Smooth muscle cell (in vitro differentiated cells): Measurements from ENCODE around the gene CNTNAP2. TPM values are rescaled to one million over a fixed set of nuclear protein-coding genes. Genes with fewer than 3 reads are reported as not detected.

Experiments used
- DNase-seq: peaks from one replicate; lab custom pipeline; 2025; ENCODE audit not compliant: unreplicated experiment; lab: John Stamatoyannopoulos, UW
- H2AFZ ChIP-seq: fragments of 200-600 bp; sonication (generic); 2 replicates; pipeline ENCODE4 v1.6.0; 2016; ENCODE audit warnings: antibody characterized with exemption, low read depth, mild to moderate bottlenecking
- H3F3A ChIP-seq: fragments of 200-600 bp; sonication (generic); 2 replicates; pipeline ENCODE4 v1.6.0; 2017; ENCODE audit warnings: antibody characterized with exemption, low read depth
- H3K27ac ChIP-seq: fragments of 200-600 bp; sonication (generic); 2 replicates; pipeline ENCODE4 v1.5.1; 2016; ENCODE audit warnings: low read depth, mild to moderate bottlenecking
- H3K27me3 ChIP-seq: fragments of 200-600 bp; sonication (generic); 2 replicates; pipeline ENCODE4 v1.6.1; 2016; ENCODE audit warnings: low read depth, mild to moderate bottlenecking
- H3K36me3 ChIP-seq: fragments of 200-600 bp; sonication (generic); 2 replicates; pipeline ENCODE4 v1.5.1; 2016; ENCODE audit warnings: low read depth
- H3K4me1 ChIP-seq: fragments of 200-600 bp; sonication (generic); 2 replicates; pipeline ENCODE4 v1.5.1; 2016; ENCODE audit warnings: low read depth
- H3K4me2 ChIP-seq: fragments of 200-600 bp; sonication (generic); 2 replicates; pipeline ENCODE4 v1.6.0; 2016; ENCODE audit warnings: mild to moderate bottlenecking
- H3K4me3 ChIP-seq: fragments of 200-600 bp; sonication (generic); 2 replicates; pipeline ENCODE4 v1.5.1; 2016; ENCODE audit warnings: mild to moderate bottlenecking
- H3K79me2 ChIP-seq: fragments of 200-600 bp; sonication (generic); 2 replicates; pipeline ENCODE4 v1.6.0; 2016; ENCODE audit warnings: low read depth, mild to moderate bottlenecking
- H3K9ac ChIP-seq: fragments of 200-600 bp; sonication (generic); 2 replicates; pipeline ENCODE4 v1.6.0; 2016; ENCODE audit warnings: low read depth
- H3K9me3 ChIP-seq: fragments of 200-600 bp; sonication (generic); replicated peaks from 2 replicates; pipeline ENCODE4 v1.5.1; 2016; ENCODE audit warnings: low read depth
- H4K20me1 ChIP-seq: fragments of 200-600 bp; sonication (generic); 2 replicates; pipeline ENCODE4 v1.6.0; 2016; ENCODE audit warnings: low read depth
- WGBS: methylation state at CpG from one replicate; pipeline ENCODE4 v1.1.7; 2016; ENCODE audit warnings: low lambda C conversion rate; 5-methylcytosine and 5-hydroxymethylcytosine counted together
- polyA plus RNA-seq: library from polyadenylated mRNA; unstranded; fragments of >200 nt; fragmentation: Nextera tagmentation; extraction: Ambion mirVana; gene quantifications from 2 replicates; pipeline ENCODE4 v1.2.1, GENCODE V29; 2016
- total RNA-seq: library from RNA; depleted of rRNA; stranded (reverse); fragments of >200 nt; gene quantifications from 2 replicates; pipeline ENCODE4 v1.2.3, GENCODE V29; 2014
- TF ChIP-seq, protein P1 (sequence below): fragments of 200-600 bp; sonication (generic); IDR thresholded peaks from 2 replicates; pipeline ENCODE4 v1.5.1; 2017; ENCODE audit warnings: borderline replicate concordance, mild to moderate bottlenecking, antibody characterized with exemption; ENCODE audit not compliant: insufficient read depth, poor library complexity, severe bottlenecking

Gene CNTNAP2
- total and polyA plus RNA-seq, 2 experiments from 2014 or later: 1.7 to 9.0 TPM

DNA sequence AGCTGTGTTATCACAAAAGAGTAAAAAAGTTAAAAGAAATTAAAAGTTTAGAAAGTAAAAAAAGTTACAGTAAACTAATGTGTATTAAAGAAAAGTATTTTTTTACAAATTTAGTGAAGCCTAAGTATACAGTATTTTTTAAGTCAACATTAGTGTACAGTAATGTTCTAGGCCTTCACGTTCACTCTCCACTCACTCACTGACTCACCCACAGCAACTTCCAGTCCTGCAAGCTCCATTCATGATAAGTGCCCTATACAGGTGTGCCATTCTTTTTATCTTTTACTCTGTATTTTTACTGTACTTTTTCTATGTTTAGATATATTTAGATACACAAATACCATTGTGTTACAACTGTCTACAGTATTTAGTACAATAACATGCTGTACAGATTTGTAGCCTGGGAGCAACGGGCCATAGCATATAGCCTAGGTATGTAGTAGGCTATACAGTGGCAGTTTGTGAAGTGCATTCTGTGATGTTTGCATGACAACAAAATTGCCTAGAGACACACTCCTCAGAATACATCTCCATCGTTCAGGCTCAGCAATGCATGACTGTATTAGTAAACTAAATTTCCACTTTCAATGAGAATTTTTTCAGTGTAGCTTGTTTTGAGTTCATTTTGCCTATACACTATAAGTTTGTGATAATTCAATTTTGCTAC, 1934.0 kb downstream of the CNTNAP2 start:
- WGBS: 73% methylated on average over 3 of the region's 3 CpGs
- TF ChIP-seq, protein P1, sequence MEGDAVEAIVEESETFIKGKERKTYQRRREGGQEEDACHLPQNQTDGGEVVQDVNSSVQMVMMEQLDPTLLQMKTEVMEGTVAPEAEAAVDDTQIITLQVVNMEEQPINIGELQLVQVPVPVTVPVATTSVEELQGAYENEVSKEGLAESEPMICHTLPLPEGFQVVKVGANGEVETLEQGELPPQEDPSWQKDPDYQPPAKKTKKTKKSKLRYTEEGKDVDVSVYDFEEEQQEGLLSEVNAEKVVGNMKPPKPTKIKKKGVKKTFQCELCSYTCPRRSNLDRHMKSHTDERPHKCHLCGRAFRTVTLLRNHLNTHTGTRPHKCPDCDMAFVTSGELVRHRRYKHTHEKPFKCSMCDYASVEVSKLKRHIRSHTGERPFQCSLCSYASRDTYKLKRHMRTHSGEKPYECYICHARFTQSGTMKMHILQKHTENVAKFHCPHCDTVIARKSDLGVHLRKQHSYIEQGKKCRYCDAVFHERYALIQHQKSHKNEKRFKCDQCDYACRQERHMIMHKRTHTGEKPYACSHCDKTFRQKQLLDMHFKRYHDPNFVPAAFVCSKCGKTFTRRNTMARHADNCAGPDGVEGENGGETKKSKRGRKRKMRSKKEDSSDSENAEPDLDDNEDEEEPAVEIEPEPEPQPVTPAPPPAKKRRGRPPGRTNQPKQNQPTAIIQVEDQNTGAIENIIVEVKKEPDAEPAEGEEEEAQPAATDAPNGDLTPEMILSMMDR: no peak
- Histone ChIP-seq H3K27me3 (no peaks in the 10 kb centered on the region), H3F3A (no peaks in the 10 kb centered on the region), H4K20me1 (no peaks in the 10 kb centered on the region), H3K9ac (no peak overlapping the region), H3K36me3 (no peaks in the 10 kb centered on the region), H3K4me3 (no peak overlapping the region), H3K4me2 (no peak overlapping the region), H3K9me3 (no peaks in the 10 kb centered on the region), H3K79me2 (no peaks in the 10 kb centered on the region), H2AFZ (no peak overlapping the region), H3K4me1 (no peaks in the 10 kb centered on the region), H3K27ac (no peak overlapping the region)
- no peak for DNase-seq

DNA sequence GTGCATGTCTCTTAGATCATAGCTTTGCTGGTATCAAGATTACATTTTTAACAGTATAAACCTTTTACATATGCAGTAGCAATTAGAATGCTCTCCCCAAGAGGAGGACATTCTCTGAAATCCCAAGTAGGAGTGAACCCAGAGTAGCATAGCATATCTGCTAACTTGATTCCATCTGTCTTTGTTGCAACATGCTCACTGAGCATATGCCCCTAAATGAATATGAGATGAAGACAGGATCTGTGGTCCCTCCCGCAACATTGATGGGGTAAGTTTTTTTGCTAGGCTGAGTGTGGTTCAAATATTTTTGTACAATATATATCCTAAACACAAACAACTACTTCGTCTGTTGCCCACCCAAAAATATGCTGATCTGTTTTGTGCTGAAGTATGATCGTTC, 1939.8 kb downstream of the CNTNAP2 start:
- whole genome bisulfite sequencing: 50% methylated on average over 3 of the region's 3 CpGs
- Histone ChIP-seq H3K27me3 (no peaks in the 10 kb centered on the region), H3F3A (no peaks in the 10 kb centered on the region), H3K4me2 (no peak overlapping the region), H3K4me1 (no peaks in the 10 kb centered on the region), H4K20me1 (no peaks in the 10 kb centered on the region), H3K36me3 (no peaks in the 10 kb centered on the region), H2AFZ (peak overlapping the region; percentile 54), H3K4me3 (no peak overlapping the region), H3K9me3 (no peaks in the 10 kb centered on the region), H3K79me2 (no peaks in the 10 kb centered on the region), H3K27ac (no peak overlapping the region), H3K9ac (no peak overlapping the region)
- no peak for DNase-seq
- TF ChIP-seq, protein P1: no peak

DNA sequence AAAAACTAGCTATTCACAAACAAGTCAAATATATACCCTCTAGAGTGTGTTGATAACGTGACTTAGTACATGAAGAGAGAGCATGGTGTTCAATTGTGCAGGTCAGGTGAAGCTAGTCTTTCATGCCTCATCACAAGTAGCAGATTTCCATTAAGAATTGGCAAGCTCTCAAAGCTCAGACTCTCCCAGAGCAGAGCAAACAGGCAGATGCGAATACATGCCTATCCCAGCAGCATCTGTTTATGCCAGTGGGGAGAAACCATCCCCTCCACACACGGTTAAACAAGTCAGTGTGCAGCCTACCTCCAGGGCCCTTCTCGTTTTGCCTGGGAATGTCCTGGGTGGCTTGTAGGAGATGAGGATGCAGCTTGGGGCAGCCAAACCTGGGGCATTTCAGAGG, 1941.5 kb downstream of the CNTNAP2 start:
- Histone ChIP-seq H3K4me1 (no peaks in the 10 kb centered on the region), H3K9ac (no peak overlapping the region), H3K9me3 (no peaks in the 10 kb centered on the region), H3K79me2 (no peaks in the 10 kb centered on the region), H4K20me1 (no peaks in the 10 kb centered on the region), H3K36me3 (no peaks in the 10 kb centered on the region), H3K4me2 (no peak overlapping the region), H3F3A (no peaks in the 10 kb centered on the region), H3K4me3 (no peak overlapping the region), H3K27ac (no peak overlapping the region), H3K27me3 (no peaks in the 10 kb centered on the region), H2AFZ (no peak overlapping the region)
- TF ChIP-seq, protein P1: no peak
- 79% methylated on average over 4 of the region's 4 CpGs for WGBS
- no peak for DNase-seq

DNA sequence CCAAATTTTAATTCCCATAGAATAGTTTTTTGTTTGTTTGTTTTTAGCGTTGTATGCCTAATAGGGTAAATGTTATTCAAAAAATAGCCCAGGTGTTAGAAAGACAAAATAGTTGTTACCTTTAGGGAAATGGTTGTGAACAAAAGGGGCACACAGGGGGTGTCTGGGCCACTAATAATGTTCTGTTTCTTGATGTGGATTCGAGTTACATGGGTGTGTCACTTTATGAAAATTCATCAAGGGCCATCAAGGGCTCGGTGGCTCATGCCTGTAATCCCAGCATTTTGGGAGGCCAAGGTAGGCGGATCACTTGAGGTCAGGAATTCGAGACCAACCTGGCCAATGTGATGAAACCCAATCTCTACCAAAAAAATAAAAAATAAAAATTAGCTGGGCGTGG, 1942.2 kb downstream of the CNTNAP2 start:
- Histone ChIP-seq H4K20me1 (no peaks in the 10 kb centered on the region), H2AFZ (no peak overlapping the region), H3K27me3 (no peaks in the 10 kb centered on the region), H3K79me2 (no peaks in the 10 kb centered on the region), H3K36me3 (no peaks in the 10 kb centered on the region), H3F3A (no peaks in the 10 kb centered on the region), H3K4me1 (no peaks in the 10 kb centered on the region), H3K27ac (no peak overlapping the region), H3K4me3 (no peak overlapping the region), H3K9me3 (no peaks in the 10 kb centered on the region), H3K4me2 (no peak overlapping the region), H3K9ac (no peak overlapping the region)
- DNase-seq: no peak
- WGBS: 80% methylated on average over 6 of the region's 6 CpGs
- TF ChIP-seq, protein P1: no peak
